Measurements from ENCODE around the gene MIEF2.

The MIEF2 gene

GRCh38 chr17:18256776-18257175, 3.7 kb upstream of the MIEF2 start:
- no peak for TF ChIP-seq CTCF (IDR thresholded peaks at IDR 0.05)
- H3K4me3 ChIP-seq = peak overlapping the region; percentile 100
- no peak for DNase-seq (ENCODE audit: low spot score)
- peak overlapping the region; percentile 83 to 100 for H3K27ac ChIP-seq

GRCh38 chr17:18257268-18257981, 3.0 kb upstream of the MIEF2 start:
- TF ChIP-seq CTCF (IDR thresholded peaks at IDR 0.05) = no peak
- peak overlapping the region; percentile 100 for H3K4me3 ChIP-seq
- peak; percentile 85 for DNase-seq (ENCODE audit: low spot score)
- peak overlapping the region; percentile 83 to 100 for H3K27ac ChIP-seq

- TF ChIP-seq CTCF (IDR thresholded peaks at IDR 0.05) = no peak
- peak; percentile 93 for DNase-seq (ENCODE audit: low spot score)
Measured at GRCh38 chr17:18257982-18258355, 2.5 kb upstream of the MIEF2 start.

GRCh38 chr17:18258356-18259038, 2.0 kb upstream of the MIEF2 start, which contains the start of gene FLII:
TSS of gene FLII (minus strand) at chr17:18258738. CDS start at chr17:18258690, 48 bp downstream.
- no peak for TF ChIP-seq CTCF (IDR thresholded peaks at IDR 0.05)
- DNase-seq (ENCODE audit: low spot score) = no peak
- Histone ChIP-seq H3K27ac (peak within 1 kb of the TSS; percentile 83 to 100), H3K4me3 (peak within 1 kb of the TSS; percentile 100)

More at GRCh38 chr17:18257982-18258355, 2.5 kb upstream of the MIEF2 start:
- Histone ChIP-seq H3K4me3 (peak overlapping the region; percentile 100), H3K27ac (peak overlapping the region; percentile 83 to 100)

GRCh38 chr17:18259621-18260331, 686 bp upstream of the MIEF2 start:
- TF ChIP-seq CTCF (IDR thresholded peaks at IDR 0.05) = no peak
- no peak for DNase-seq (ENCODE audit: low spot score)
- peak overlapping the region; percentile 90 for H3K4me3 ChIP-seq
- peak overlapping the region; percentile 47 to 96 for H3K27ac ChIP-seq

- Histone ChIP-seq H3K27ac (peak overlapping the region; percentile 96 to 97), H3K4me3 (peak overlapping the region; percentile 90)
- DNase-seq (ENCODE audit: low spot score) = peak; percentile 88
- TF ChIP-seq CTCF (IDR thresholded peaks at IDR 0.05) = no peak
Measured at GRCh38 chr17:18261146-18261515, 669 bp downstream of the MIEF2 start.
